ENCODE results near the gene ALDH1L1. TPM values are rescaled to one million over a fixed set of nuclear protein-coding genes. Genes with fewer than 3 reads are reported as not detected.

Gene ALDH1L1
- total and polyA plus RNA-seq, 2 of the 13 experiments (the other 11 are each of a cell fraction or from before 2014, with no cell fraction given), result 11.2 to 28.7 TPM

DNA sequence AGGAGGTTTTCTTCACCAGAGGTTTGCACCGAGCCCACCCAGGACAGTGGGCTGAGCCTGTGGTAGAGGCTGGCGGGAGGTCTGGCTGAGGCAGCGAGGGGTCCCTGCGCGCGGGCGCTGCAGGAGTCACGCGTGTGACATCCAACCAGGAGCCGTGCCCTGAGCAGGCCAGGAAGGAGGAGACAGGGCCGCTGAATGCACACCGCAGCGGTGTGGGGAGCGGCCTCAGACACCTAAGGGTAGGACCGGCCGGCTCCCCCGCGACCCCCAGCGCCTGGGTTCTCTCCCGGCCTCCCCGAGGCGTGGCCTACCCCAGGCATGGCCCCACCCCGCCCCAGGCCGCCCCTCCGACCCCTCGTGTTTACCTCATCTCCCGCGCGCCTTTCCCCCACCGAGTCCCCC is 96.9 kb downstream of the ALDH1L1 start (continued):
- TF ChIP-seq, protein P1, sequence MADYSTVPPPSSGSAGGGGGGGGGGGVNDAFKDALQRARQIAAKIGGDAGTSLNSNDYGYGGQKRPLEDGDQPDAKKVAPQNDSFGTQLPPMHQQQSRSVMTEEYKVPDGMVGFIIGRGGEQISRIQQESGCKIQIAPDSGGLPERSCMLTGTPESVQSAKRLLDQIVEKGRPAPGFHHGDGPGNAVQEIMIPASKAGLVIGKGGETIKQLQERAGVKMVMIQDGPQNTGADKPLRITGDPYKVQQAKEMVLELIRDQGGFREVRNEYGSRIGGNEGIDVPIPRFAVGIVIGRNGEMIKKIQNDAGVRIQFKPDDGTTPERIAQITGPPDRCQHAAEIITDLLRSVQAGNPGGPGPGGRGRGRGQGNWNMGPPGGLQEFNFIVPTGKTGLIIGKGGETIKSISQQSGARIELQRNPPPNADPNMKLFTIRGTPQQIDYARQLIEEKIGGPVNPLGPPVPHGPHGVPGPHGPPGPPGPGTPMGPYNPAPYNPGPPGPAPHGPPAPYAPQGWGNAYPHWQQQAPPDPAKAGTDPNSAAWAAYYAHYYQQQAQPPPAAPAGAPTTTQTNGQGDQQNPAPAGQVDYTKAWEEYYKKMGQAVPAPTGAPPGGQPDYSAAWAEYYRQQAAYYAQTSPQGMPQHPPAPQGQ (CRISPR knock-in tag; IDR thresholded peaks at IDR 0.05; ENCODE audit: borderline replicate concordance), result no peak
- TF ChIP-seq YEATS2 (CRISPR knock-in tag; IDR thresholded peaks at IDR 0.05; ENCODE audit: borderline replicate concordance) (no peak), ZKSCAN5 (CRISPR knock-in tag; IDR thresholded peaks at IDR 0.05) (no peak), ZNF790 (CRISPR knock-in tag; IDR thresholded peaks at IDR 0.05; ENCODE audit: borderline replicate concordance) (no peak), MAZ (IDR thresholded peaks at IDR 0.05; ENCODE audit: borderline replicate concordance, low read depth, low read length) (0 out of 2 replicates have a peak, but pooled peaks have one; percentile 3), MAZ (CRISPR knock-in tag; IDR thresholded peaks at IDR 0.05; ENCODE audit: low read depth) (no peak), ZKSCAN1 (IDR thresholded peaks at IDR 0.05; ENCODE audit: low read length) (no peak), SMARCE1 (IDR thresholded peaks at IDR 0.05; ENCODE audit: borderline replicate concordance) (no peak), ZNF674 (CRISPR knock-in tag; IDR thresholded peaks at IDR 0.05; ENCODE audit: low read depth) (no peak), DNMT3B (CRISPR knock-in tag; conservative IDR thresholded peaks at IDR 0.05) (no peak), DR1 (CRISPR knock-in tag; IDR thresholded peaks at IDR 0.05) (no peak), ELF1 (CRISPR knock-in tag; IDR thresholded peaks at IDR 0.05) (no peak), CREM (IDR thresholded peaks at IDR 0.05) (no peak), CREM (CRISPR knock-in tag; IDR thresholded peaks at IDR 0.05) (no peak), CAMTA2 (CRISPR knock-in tag; IDR thresholded peaks at IDR 0.05; ENCODE audit: borderline replicate concordance) (no peak), TBX2 (CRISPR knock-in tag; IDR thresholded peaks at IDR 0.05; ENCODE audit: borderline replicate concordance) (0 out of 2 replicates have a peak, but pooled peaks have one; percentile 7), FOXC1 (CRISPR knock-in tag; IDR thresholded peaks at IDR 0.05; ENCODE audit: borderline replicate concordance) (no peak), NPAS2 (CRISPR knock-in tag; IDR thresholded peaks at IDR 0.05; ENCODE audit: borderline replicate concordance) (no peak)
- TF ChIP-seq, protein P2, sequence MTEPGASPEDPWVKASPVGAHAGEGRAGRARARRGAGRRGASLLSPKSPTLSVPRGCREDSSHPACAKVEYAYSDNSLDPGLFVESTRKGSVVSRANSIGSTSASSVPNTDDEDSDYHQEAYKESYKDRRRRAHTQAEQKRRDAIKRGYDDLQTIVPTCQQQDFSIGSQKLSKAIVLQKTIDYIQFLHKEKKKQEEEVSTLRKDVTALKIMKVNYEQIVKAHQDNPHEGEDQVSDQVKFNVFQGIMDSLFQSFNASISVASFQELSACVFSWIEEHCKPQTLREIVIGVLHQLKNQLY (CRISPR knock-in tag; IDR thresholded peaks at IDR 0.05), result no peak
- TF ChIP-seq, protein P3, sequence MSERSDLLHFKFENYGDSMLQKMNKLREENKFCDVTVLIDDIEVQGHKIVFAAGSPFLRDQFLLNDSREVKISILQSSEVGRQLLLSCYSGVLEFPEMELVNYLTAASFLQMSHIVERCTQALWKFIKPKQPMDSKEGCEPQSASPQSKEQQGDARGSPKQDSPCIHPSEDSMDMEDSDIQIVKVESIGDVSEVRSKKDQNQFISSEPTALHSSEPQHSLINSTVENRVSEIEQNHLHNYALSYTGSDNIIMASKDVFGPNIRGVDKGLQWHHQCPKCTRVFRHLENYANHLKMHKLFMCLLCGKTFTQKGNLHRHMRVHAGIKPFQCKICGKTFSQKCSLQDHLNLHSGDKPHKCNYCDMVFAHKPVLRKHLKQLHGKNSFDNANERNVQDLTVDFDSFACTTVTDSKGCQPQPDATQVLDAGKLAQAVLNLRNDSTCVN (CRISPR knock-in tag; IDR thresholded peaks at IDR 0.05; ENCODE audit: borderline replicate concordance), result no peak
- TF ChIP-seq, protein P4, sequence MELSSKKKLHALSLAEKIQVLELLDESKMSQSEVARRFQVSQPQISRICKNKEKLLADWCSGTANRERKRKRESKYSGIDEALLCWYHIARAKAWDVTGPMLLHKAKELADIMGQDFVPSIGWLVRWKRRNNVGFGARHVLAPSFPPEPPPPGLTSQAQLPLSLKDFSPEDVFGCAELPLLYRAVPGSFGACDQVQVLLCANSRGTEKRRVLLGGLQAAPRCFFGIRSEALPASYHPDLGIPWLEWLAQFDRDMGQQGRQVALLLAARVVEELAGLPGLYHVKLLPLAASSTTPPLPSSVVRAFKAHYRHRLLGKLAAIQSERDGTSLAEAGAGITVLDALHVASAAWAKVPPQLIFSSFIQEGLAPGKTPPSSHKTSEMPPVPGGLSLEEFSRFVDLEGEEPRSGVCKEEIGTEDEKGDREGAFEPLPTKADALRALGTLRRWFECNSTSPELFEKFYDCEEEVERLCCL (CRISPR knock-in tag; IDR thresholded peaks at IDR 0.05; ENCODE audit: borderline replicate concordance), result no peak
- TF ChIP-seq, protein P5, sequence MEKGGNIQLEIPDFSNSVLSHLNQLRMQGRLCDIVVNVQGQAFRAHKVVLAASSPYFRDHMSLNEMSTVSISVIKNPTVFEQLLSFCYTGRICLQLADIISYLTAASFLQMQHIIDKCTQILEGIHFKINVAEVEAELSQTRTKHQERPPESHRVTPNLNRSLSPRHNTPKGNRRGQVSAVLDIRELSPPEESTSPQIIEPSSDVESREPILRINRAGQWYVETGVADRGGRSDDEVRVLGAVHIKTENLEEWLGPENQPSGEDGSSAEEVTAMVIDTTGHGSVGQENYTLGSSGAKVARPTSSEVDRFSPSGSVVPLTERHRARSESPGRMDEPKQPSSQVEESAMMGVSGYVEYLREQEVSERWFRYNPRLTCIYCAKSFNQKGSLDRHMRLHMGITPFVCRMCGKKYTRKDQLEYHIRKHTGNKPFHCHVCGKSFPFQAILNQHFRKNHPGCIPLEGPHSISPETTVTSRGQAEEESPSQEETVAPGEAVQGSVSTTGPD (CRISPR knock-in tag; IDR thresholded peaks at IDR 0.05), result no peak

Measured in HepG2 (cell line).